GM19324 (cell line): Measurements from ENCODE around the gene FRY.
A peak's percentile ranks its signal among the peaks of the same experiment; 100 is the strongest.

Experiments used
- ATAC-seq: cut with Tn5 transposase; IDR thresholded peaks from one replicate; pipeline ENCODE4 v1.9.1; 2021; ENCODE audit warnings: mild to moderate bottlenecking, moderate library complexity; ENCODE audit not compliant: unreplicated experiment, low FRiP score

FRY gene

GRCh38 chr13:32248801-32249200 is 217.2 kb downstream of the FRY start:
- ATAC-seq = peak; percentile 67

GRCh38 chr13:32252812-32253438 is 221.4 kb downstream of the FRY start:
- ATAC-seq = no peak

- ATAC-seq = no peak
These were observed 222.4 kb downstream of the FRY start for GRCh38 chr13:32253911-32254399.

DNA sequence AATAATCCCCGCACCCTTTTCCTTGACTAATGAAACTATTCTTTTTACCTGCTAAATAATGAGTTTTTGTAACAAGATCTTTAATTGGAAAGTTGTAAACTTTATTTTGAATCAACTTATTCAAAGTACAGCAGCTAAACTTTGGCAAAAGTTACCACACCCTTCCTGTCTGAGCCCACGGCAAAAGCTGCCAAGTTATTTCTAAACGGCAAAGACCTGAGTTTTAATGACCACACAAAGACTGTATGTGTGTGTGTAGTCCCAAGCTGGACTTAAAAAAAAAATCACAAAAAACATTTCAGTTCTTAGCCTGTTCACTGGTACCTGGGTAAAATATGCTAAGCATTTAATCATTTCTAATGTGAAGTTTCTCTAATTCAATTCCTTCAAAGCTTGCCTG is 222.8 kb downstream of the FRY start:
- no peak for ATAC-seq

DNA sequence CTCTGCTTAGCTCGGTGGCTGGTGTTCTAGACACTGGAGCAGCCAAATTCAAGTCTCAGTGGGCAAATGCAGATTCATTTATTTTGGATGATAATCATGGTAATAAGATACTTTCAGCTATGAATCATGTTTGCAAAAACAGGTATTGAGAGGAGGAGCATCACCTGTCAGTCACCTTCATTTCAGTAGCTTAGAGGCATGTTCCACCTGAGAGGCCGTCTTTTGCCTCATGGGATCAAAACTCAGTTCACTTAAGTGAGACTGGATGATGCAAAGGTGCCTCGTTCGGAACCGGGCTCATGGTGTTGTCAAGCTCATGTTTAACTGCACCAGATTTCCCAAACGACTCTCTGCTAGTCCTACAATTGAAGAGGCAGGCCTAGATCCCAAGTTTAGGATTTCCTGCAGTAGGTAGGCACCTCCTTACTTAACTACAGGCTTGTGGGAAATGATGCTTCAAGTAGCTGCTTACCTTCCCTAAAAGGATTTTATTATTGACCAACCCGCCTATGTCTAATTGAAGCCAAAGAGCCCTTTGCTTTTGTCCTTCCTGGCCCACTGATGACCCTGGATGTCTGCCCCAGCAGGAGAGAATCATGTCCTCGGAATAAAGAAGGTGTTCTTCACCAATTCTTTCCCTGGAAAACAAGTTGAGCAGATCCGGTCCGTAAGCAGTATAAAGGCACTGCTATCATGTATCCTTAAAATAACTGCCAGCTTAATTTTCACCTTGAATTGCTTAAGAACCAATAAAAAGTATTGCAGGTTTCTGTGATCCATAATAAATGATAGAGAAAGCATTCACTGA is 223.5 kb downstream of the FRY start:
- ATAC-seq = no peak

GRCh38 chr13:32255724-32256109 is 224.1 kb downstream of the FRY start:
- ATAC-seq = no peak

DNA sequence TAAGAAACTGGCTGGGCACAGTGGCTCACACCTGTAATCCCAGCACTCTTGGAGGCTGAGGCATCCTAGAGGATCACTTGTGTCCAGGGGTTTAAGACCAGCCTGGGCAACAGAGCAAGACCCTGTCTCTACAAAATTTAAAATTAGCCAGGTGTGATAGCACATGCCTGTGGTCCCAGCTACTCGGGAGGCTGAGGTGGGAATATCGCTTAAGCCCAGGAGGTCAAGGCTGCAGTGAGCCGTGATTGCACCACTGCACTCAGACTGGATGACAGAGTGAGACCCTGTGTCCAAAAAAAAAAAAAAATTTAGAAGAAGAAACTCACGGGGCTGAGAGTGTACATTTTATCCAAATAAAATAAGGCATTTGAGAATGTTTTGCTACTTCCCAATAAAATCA is 224.7 kb downstream of the FRY start:
- no peak for ATAC-seq

DNA sequence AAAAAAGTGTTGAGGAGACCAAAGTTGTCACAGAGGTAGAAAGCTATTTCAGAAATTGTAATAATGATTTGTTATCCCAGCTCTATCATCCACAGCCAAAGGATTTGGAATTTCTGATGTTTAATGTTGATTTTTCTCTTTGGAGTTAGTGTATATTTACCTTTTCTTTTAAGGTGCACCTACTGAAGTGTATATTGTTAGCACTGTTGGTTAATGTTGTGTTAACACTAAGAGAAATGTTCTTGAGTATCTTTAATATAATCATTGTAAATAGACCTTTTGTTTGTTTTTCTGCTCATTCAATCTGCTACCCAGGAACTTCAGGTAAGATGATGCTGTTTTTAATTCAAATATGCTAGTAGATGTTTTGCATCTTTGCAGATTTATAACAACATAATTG is 226.1 kb downstream of the FRY start:
- no peak for ATAC-seq

DNA sequence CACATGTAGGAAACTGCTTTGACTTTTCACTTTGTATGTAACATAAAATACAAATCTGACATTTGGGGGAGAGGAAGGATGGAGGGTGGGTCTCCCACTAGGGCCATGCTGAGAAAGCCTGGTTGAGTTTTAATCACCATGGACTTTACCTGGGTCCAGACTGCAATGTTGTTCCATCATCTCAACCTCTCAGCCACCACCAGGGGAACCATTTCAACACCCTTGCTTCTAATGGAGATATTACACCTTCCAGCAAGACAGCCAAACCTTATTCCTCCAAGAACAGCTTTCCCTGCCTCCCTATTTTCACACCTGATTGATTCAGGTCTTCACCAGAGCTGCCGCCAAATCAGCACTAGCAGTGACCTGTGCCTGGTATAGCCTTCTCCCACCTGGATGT is 227.5 kb downstream of the FRY start:
- no peak for ATAC-seq

GRCh38 chr13:32261567-32261966 is 230.0 kb downstream of the FRY start:
- no peak for ATAC-seq

- ATAC-seq = no peak
These were observed 230.6 kb downstream of the FRY start for GRCh38 chr13:32262165-32262564.

DNA sequence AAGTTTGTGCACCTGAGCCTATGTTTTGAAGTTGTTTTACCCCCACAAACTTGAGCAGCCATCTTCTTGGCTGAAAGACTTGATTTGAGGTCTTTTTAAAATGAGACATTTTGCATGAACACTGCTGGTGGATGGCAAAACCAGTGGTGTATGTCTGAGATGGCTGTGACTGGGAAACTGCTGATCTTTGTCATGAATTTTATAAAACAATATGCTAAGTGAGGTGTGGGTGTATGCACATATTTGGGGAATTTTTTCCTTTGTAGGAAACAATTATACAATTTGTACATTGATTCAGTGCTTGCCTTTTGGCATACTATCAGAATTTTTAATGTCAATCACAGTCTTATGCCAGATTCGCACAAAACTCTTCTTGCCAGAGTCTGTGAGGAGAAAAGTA is 231.0 kb downstream of the FRY start:
- ATAC-seq = no peak

DNA sequence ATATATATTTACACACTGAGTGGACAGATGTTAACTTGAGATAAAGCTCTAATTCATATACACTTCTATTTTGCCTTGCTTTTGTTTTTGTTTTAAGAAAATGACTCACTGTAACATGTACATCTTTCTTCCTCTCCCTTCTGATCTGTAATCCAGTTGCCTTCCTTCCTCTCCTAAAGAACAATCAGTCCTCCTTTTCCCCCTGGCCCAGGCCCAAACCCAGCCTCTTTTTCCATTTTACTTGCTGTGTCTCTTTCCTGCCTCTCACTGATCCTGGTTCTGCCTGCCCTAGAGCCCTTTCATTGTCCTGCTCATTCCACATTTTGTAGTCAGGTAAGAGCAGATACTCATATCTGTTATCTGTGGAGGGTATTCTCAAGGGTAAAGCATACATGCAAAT is 232.8 kb downstream of the FRY start:
- no peak for ATAC-seq

GRCh38 chr13:32265726-32266125 is 234.2 kb downstream of the FRY start:
- no peak for ATAC-seq

GRCh38 chr13:32266130-32266529 is 234.6 kb downstream of the FRY start:
- ATAC-seq = no peak

GRCh38 chr13:32267836-32268439 is 236.4 kb downstream of the FRY start:
- ATAC-seq = no peak

DNA sequence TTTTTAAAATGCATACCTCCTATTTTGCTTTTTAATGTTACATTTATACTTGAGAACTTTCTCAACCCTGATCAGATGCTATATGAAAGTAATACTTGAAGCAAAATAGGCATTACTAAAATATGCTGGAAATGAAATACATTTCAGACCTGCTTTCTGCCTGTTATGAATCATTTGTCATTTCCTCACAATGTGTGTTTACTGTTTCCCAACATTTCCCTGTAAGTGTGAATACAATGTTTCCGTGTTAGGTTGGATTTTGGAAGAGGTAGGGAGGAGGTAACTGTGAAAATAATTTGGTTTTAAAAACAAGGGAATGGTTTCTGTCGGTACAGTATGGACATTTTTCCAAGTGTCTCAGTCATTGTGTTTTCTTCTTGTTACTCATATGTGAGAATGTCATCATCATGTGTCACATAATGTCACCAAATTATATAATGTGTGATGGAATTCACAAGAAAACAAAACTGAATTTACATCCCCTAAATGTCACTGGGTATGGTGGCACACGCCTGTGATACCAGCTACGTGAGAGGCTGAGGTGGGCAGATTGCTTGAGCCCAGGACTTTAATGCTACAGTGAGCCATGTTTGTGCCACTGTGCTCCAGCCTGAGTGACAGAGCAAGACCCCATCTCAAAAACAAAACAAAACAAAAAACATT is 240.6 kb downstream of the FRY start:
- ATAC-seq = no peak

DNA sequence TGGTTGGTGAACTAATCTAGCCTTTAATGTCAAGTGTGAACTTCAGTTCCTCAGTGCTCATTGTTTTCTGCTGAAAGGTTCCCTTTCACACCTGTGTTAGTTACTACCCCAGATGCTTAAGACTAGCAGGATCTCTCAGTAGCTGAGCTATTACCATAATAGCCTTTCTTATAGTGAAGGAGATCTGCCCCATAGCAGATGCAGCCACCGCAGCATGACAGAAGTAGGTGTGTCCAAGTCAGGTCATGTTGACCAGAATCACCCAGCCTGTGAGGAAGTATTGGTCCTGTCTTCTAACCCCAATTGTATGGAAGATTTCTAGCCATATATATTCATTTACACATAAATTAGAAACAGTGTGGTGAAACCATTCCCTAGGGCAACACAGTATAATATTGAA is 246.3 kb downstream of the FRY start:
- no peak for ATAC-seq

GRCh38 chr13:32278426-32278825 is 246.9 kb downstream of the FRY start:
- ATAC-seq = no peak

- no peak for ATAC-seq
These were observed 249.5 kb downstream of the FRY start for GRCh38 chr13:32281096-32281495.

DNA sequence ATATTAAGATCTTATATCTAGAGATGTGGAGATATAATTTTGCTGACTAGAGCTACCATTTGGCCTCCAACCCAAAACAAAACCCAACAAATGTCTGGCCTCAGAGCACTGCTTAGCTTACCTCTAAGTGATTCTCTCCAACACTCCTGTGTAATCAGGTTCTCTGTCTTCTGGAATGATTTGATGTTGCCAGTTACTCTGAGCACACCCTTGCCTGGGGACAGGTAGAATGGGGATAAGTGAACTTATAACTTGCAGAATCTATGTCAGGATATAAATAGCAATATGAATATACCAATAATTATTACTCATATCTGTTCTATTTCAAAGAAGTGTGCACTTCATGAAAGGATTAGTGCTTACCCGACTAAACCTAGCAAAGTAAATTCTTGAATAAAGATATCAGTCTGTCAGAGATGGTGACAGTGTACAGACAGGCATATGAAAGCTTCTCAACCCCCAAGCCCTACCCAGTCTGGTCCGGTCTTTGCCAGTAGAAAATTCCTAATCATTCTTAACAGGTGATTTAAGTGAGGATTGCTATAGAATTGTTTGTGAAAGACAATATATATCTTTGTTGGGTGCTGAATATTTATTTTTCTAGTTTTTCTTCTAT is 250.6 kb downstream of the FRY start:
- no peak for ATAC-seq
